Measurements from ENCODE around the gene TRIM14. TPM values are rescaled to one million over a fixed set of nuclear protein-coding genes. Genes with fewer than 3 reads are reported as not detected.

TRIM14 gene
- total RNA-seq, 1 donor from 2014 or later, result 41.5 TPM

- Mint-ChIP-seq H3K4me1 (ENCODE audit: low read depth) (peaks cover 8% of the 10 kb centered on the region), H3K36me3 (ENCODE audit: low read depth) (peaks cover 50% of the 10 kb centered on the region), H3K27me3 (ENCODE audit: low read depth) (no peaks in the 10 kb centered on the region), H3K4me3 (ENCODE audit: low read depth) (no peak overlapping the region), H3K27ac (no peak overlapping the region), H3K9me3 (no peaks in the 10 kb centered on the region)
- no peak for DNase-seq (ENCODE audit: low spot score)
- intact Hi-C loops (cut with micrococcal nuclease), result no loop called here
These were observed 51.8 kb downstream of the TRIM14 start for GRCh38 chr9:98067184-98067583.

- Mint-ChIP-seq H3K27ac (no peak overlapping the region), H3K36me3 (ENCODE audit: low read depth) (peaks cover 52% of the 10 kb centered on the region), H3K27me3 (ENCODE audit: low read depth) (no peaks in the 10 kb centered on the region), H3K9me3 (no peaks in the 10 kb centered on the region), H3K4me1 (ENCODE audit: low read depth) (peaks cover 8% of the 10 kb centered on the region), H3K4me3 (ENCODE audit: low read depth) (no peak overlapping the region)
- intact Hi-C loops (cut with micrococcal nuclease), result no loop called here
- no peak for DNase-seq (ENCODE audit: low spot score)
These were observed 52.8 kb downstream of the TRIM14 start for GRCh38 chr9:98066235-98066634.

- no peak overlapping the region for H3K27ac Mint-ChIP-seq
- peaks cover 10% of the 10 kb centered on the region for H3K4me1 Mint-ChIP-seq (ENCODE audit: low read depth)
- H3K36me3 Mint-ChIP-seq (ENCODE audit: low read depth), result peaks cover 57% of the 10 kb centered on the region
- H3K4me3 Mint-ChIP-seq (ENCODE audit: low read depth), result no peak overlapping the region
- no peaks in the 10 kb centered on the region for H3K27me3 Mint-ChIP-seq (ENCODE audit: low read depth)
- intact Hi-C loops (cut with micrococcal nuclease), result no loop called here
- DNase-seq (ENCODE audit: low spot score), result no peak
- H3K9me3 Mint-ChIP-seq, result no peaks in the 10 kb centered on the region
These were observed 54.2 kb downstream of the TRIM14 start for GRCh38 chr9:98064623-98065392.

GRCh38 chr9:98062161-98062560 is 56.9 kb downstream of the TRIM14 start:
- Mint-ChIP-seq H3K27me3 (ENCODE audit: low read depth) (no peaks in the 10 kb centered on the region), H3K4me1 (ENCODE audit: low read depth) (peaks cover 24% of the 10 kb centered on the region), H3K4me3 (ENCODE audit: low read depth) (no peak overlapping the region), H3K36me3 (ENCODE audit: low read depth) (peaks cover 54% of the 10 kb centered on the region), H3K9me3 (no peaks in the 10 kb centered on the region), H3K27ac (no peak overlapping the region)
- DNase-seq (ENCODE audit: low spot score), result no peak
- intact Hi-C loops (cut with micrococcal nuclease), result no loop called here

- peak overlapping the region; percentile 88 for H3K4me3 Mint-ChIP-seq (ENCODE audit: low read depth)
- intact Hi-C loops (cut with micrococcal nuclease), result loop anchor here (1.0 to 5.0 kb wide), 5 partner anchors 45 to 425 kb away; partner anchors contain the start of genes ANP32B, NCBP1, TBC1D2 and TSTD2
These were observed 61.8 kb downstream of the TRIM14 start for GRCh38 chr9:98057138-98057799.

GRCh38 chr9:98056269-98057137 is 62.5 kb downstream of the TRIM14 start, which contains the start of gene NANS:
Gene NANS, plus strand, starts transcription at chr9:98056732. Its CDS starts 77 bp downstream, at chr9:98056809.
- intact Hi-C loops (cut with micrococcal nuclease), result loop anchor here (1.0 to 5.0 kb wide), 6 partner anchors 11 to 424 kb away; partner anchors contain the start of genes ANP32B, NCBP1, TBC1D2 and TSTD2
- no peaks in the 10 kb centered on the region for H3K9me3 Mint-ChIP-seq
- peak within 1 kb of the TSS; percentile 88 for H3K4me3 Mint-ChIP-seq (ENCODE audit: low read depth)
- peak; percentile 89 for DNase-seq (ENCODE audit: low spot score)
- H3K27ac Mint-ChIP-seq, result peak within 1 kb of the TSS; percentile 91
- H3K36me3 Mint-ChIP-seq (ENCODE audit: low read depth), result peaks cover 22% of the 10 kb centered on the region
- H3K27me3 Mint-ChIP-seq (ENCODE audit: low read depth), result no peaks in the 10 kb centered on the region
- H3K4me1 Mint-ChIP-seq (ENCODE audit: low read depth), result peaks cover 40% of the 10 kb centered on the region

More at GRCh38 chr9:98057138-98057799, 61.8 kb downstream of the TRIM14 start:
- H3K36me3 Mint-ChIP-seq (ENCODE audit: low read depth), result peaks cover 27% of the 10 kb centered on the region
- no peaks in the 10 kb centered on the region for H3K9me3 Mint-ChIP-seq
- no peaks in the 10 kb centered on the region for H3K27me3 Mint-ChIP-seq (ENCODE audit: low read depth)
- peak overlapping the region; percentile 91 for H3K27ac Mint-ChIP-seq
- no peak for DNase-seq (ENCODE audit: low spot score)
- H3K4me1 Mint-ChIP-seq (ENCODE audit: low read depth), result peaks cover 38% of the 10 kb centered on the region

GRCh38 chr9:98054376-98054951 is 64.6 kb downstream of the TRIM14 start:
- intact Hi-C loops (cut with micrococcal nuclease), result no loop called here
- no peaks in the 10 kb centered on the region for H3K27me3 Mint-ChIP-seq (ENCODE audit: low read depth)
- H3K36me3 Mint-ChIP-seq (ENCODE audit: low read depth), result peaks cover 18% of the 10 kb centered on the region
- no peaks in the 10 kb centered on the region for H3K9me3 Mint-ChIP-seq
- DNase-seq (ENCODE audit: low spot score), result no peak
- peaks cover 42% of the 10 kb centered on the region for H3K4me1 Mint-ChIP-seq (ENCODE audit: low read depth)
- no peak overlapping the region for H3K27ac Mint-ChIP-seq
- H3K4me3 Mint-ChIP-seq (ENCODE audit: low read depth), result no peak overlapping the region

- DNase-seq (ENCODE audit: low spot score), result no peak
- Mint-ChIP-seq H3K4me3 (ENCODE audit: low read depth) (no peak overlapping the region), H3K27ac (no peak overlapping the region), H3K4me1 (ENCODE audit: low read depth) (peaks cover 37% of the 10 kb centered on the region), H3K36me3 (ENCODE audit: low read depth) (peaks cover 44% of the 10 kb centered on the region), H3K9me3 (peaks cover under 1% of the 10 kb centered on the region), H3K27me3 (ENCODE audit: low read depth) (no peaks in the 10 kb centered on the region)
- intact Hi-C loops (cut with micrococcal nuclease), result no loop called here
These were observed 68.7 kb downstream of the TRIM14 start for GRCh38 chr9:98050351-98050750.

GRCh38 chr9:98049288-98050072 is 69.5 kb downstream of the TRIM14 start:
- no peak for DNase-seq (ENCODE audit: low spot score)
- Mint-ChIP-seq H3K4me3 (ENCODE audit: low read depth) (no peak overlapping the region), H3K9me3 (peaks cover 6% of the 10 kb centered on the region), H3K27ac (peak overlapping the region; percentile 9), H3K36me3 (ENCODE audit: low read depth) (peaks cover 47% of the 10 kb centered on the region), H3K27me3 (ENCODE audit: low read depth) (no peaks in the 10 kb centered on the region), H3K4me1 (ENCODE audit: low read depth) (peaks cover 35% of the 10 kb centered on the region)
- intact Hi-C loops (cut with micrococcal nuclease), result loop anchor here (5.0 kb wide), 1 partner anchor 62 kb away; no protein-coding TSS in a partner anchor

- DNase-seq (ENCODE audit: low spot score), result no peak
- Mint-ChIP-seq H3K27ac (peak overlapping the region; percentile 35), H3K4me1 (ENCODE audit: low read depth) (peaks cover 29% of the 10 kb centered on the region), H3K4me3 (ENCODE audit: low read depth) (peak overlapping the region; percentile 84), H3K9me3 (peaks cover 6% of the 10 kb centered on the region), H3K27me3 (ENCODE audit: low read depth) (no peaks in the 10 kb centered on the region), H3K36me3 (ENCODE audit: low read depth) (peaks cover 41% of the 10 kb centered on the region)
- intact Hi-C loops (cut with micrococcal nuclease), result loop anchor here (5.0 kb wide), 1 partner anchor 60 kb away; no protein-coding TSS in a partner anchor
These were observed 72.0 kb downstream of the TRIM14 start for GRCh38 chr9:98047002-98047401.

GRCh38 chr9:98046180-98046543 is 72.9 kb downstream of the TRIM14 start:
- Mint-ChIP-seq H3K36me3 (ENCODE audit: low read depth) (peaks cover 41% of the 10 kb centered on the region), H3K27ac (peak overlapping the region; percentile 86), H3K9me3 (peaks cover 6% of the 10 kb centered on the region), H3K27me3 (ENCODE audit: low read depth) (no peaks in the 10 kb centered on the region), H3K4me3 (ENCODE audit: low read depth) (peak overlapping the region; percentile 84), H3K4me1 (ENCODE audit: low read depth) (peaks cover 28% of the 10 kb centered on the region)
- no peak for DNase-seq (ENCODE audit: low spot score)
- intact Hi-C loops (cut with micrococcal nuclease), result loop anchor here (5.0 kb wide), 1 partner anchor 59 kb away; no protein-coding TSS in a partner anchor

All from activated T-helper 2 cell treated with anti-CD3 and anti-CD28 coated beads, Interferon-gamma antibody, Interleukin-2, Interleukin-4, amounts not matched to agents 10 μg/mL and 5 μg/mL and 100 μg/mL, durations not matched to agents 14 hours and 24 hours and 36 hours (primary cell).